T follicular helper cell (primary cell): ENCODE measurements around the gene RAB3C.
A peak's percentile ranks its signal among the peaks of the same experiment; 100 is the strongest.

Source experiments
- DNase-seq: peaks from one replicate; pipeline ENCODE4 v3.0.0-alpha.2; 2020; ENCODE audit warnings: low read depth

Gene RAB3C

GRCh38 chr5:58827463-58827862 is 244.6 kb downstream of the RAB3C start:
- no peak for DNase-seq

GRCh38 chr5:58828258-58828657 is 245.4 kb downstream of the RAB3C start:
- DNase-seq, result no peak

GRCh38 chr5:58834242-58835225 is 251.7 kb downstream of the RAB3C start:
- no peak for DNase-seq

- DNase-seq, result no peak
Measured at GRCh38 chr5:58836351-58836750, 253.5 kb downstream of the RAB3C start.

GRCh38 chr5:58838729-58839128 is 255.9 kb downstream of the RAB3C start:
- DNase-seq, result no peak

- no peak for DNase-seq
Measured at GRCh38 chr5:58842852-58843251, 260.0 kb downstream of the RAB3C start.

GRCh38 chr5:58844395-58844794 is 261.5 kb downstream of the RAB3C start:
- DNase-seq, result no peak

- no peak for DNase-seq
Measured at GRCh38 chr5:58847041-58847440, 264.2 kb downstream of the RAB3C start.

- no peak for DNase-seq
Measured at GRCh38 chr5:58849223-58849622, 266.3 kb downstream of the RAB3C start.

GRCh38 chr5:58849921-58850667 is 267.2 kb downstream of the RAB3C start:
- no peak for DNase-seq

- DNase-seq, result no peak
Measured at GRCh38 chr5:58851153-58851552, 268.3 kb downstream of the RAB3C start.

- DNase-seq, result no peak
Measured at GRCh38 chr5:58851571-58851970, 268.7 kb downstream of the RAB3C start.

GRCh38 chr5:58852566-58852965 is 269.7 kb downstream of the RAB3C start:
- DNase-seq, result no peak

- no peak for DNase-seq
Measured at GRCh38 chr5:58854441-58854840, 271.6 kb downstream of the RAB3C start.

- DNase-seq, result no peak
Measured at GRCh38 chr5:58855851-58856739, 273.2 kb downstream of the RAB3C start.

GRCh38 chr5:58857609-58858008 is 274.7 kb downstream of the RAB3C start:
- DNase-seq, result no peak

- DNase-seq, result no peak
Measured at GRCh38 chr5:58860680-58861079, 277.8 kb downstream of the RAB3C start.

- no peak for DNase-seq
Measured at GRCh38 chr5:58868931-58869330, 286.1 kb downstream of the RAB3C start.

GRCh38 chr5:58871648-58872242 is 288.9 kb downstream of the RAB3C start:
- peak; percentile 4 for DNase-seq

GRCh38 chr5:58872670-58873273 is 289.9 kb downstream of the RAB3C start:
- DNase-seq, result no peak

GRCh38 chr5:58875599-58875998 is 292.7 kb downstream of the RAB3C start:
- DNase-seq, result no peak
